ENCODE data around the gene FJX1.
A peak's percentile ranks its signal among the peaks of the same experiment; 100 is the strongest.

FJX1 gene

GRCh38 chr11:35590412-35590811, 27.8 kb upstream of the FJX1 start:
- TF ChIP-seq CTCF (IDR thresholded peaks at IDR 0.05; ENCODE audit: insufficient read depth, low read depth, low read length, missing control alignments) = no peak
- DNase-seq (ENCODE audit: low read depth) = no peak
- H3K4me3 ChIP-seq (ENCODE audit: low read depth, low read length) = no peak overlapping the region

- H3K4me3 ChIP-seq (ENCODE audit: low read depth, low read length) = no peak overlapping the region
- no peak for TF ChIP-seq CTCF (IDR thresholded peaks at IDR 0.05; ENCODE audit: insufficient read depth, low read depth, low read length, missing control alignments)
- peak; percentile 13 for DNase-seq (ENCODE audit: low read depth)
These were observed 25.1 kb upstream of the FJX1 start for GRCh38 chr11:35593143-35593542.

GRCh38 chr11:35594680-35595079, 23.6 kb upstream of the FJX1 start:
- no peak for DNase-seq (ENCODE audit: low read depth)
- no peak for TF ChIP-seq CTCF (IDR thresholded peaks at IDR 0.05; ENCODE audit: insufficient read depth, low read depth, low read length, missing control alignments)
- H3K4me3 ChIP-seq (ENCODE audit: low read depth, low read length) = no peak overlapping the region

GRCh38 chr11:35598254-35599125, 19.8 kb upstream of the FJX1 start:
- H3K4me3 ChIP-seq (ENCODE audit: low read depth, low read length) = no peak overlapping the region
- TF ChIP-seq CTCF (IDR thresholded peaks at IDR 0.05; ENCODE audit: insufficient read depth, low read depth, low read length, missing control alignments) = no peak
- DNase-seq (ENCODE audit: low read depth) = peak; percentile 72

GRCh38 chr11:35600331-35600838, 17.9 kb upstream of the FJX1 start:
- H3K4me3 ChIP-seq (ENCODE audit: low read depth, low read length) = no peak overlapping the region
- no peak for DNase-seq (ENCODE audit: low read depth)
- TF ChIP-seq CTCF (IDR thresholded peaks at IDR 0.05; ENCODE audit: insufficient read depth, low read depth, low read length, missing control alignments) = no peak

GRCh38 chr11:35602160-35602793, 16.0 kb upstream of the FJX1 start:
- no peak for DNase-seq (ENCODE audit: low read depth)
- no peak for TF ChIP-seq CTCF (IDR thresholded peaks at IDR 0.05; ENCODE audit: insufficient read depth, low read depth, low read length, missing control alignments)
- H3K4me3 ChIP-seq (ENCODE audit: low read depth, low read length) = no peak overlapping the region

All from GM12865 (cell line).